ENCODE measurements around the gene UBE2L5.

Gene UBE2L5

DNA sequence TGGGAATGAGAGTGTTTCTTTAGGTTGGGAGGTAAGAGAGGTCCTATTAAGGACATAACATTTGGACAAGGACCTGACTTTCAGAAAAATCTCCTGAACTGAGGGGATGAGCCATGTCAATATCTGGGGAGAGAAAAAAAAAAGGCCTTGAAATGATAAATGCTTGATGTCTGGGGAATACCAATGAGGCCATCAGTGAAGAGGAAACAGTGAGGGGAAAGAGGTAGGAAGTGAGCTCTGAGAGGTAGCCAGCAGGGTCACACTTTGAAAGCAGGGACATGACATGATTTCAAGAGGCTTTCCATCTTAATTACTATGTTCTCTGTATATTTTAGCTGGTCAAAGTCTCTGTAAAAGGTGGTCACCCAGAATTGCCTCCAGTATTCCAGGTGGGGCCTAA is 9.9 kb upstream of the UBE2L5 start:
- no peak for ATAC-seq
- TF ChIP-seq GLIS3 (CRISPR knock-in tag; IDR thresholded peaks at IDR 0.05) (no peak), ZNF8 (CRISPR knock-in tag; IDR thresholded peaks at IDR 0.05) (no peak), CSDC2 (CRISPR knock-in tag; IDR thresholded peaks at IDR 0.05) (no peak), BACH2 (CRISPR knock-in tag; IDR thresholded peaks at IDR 0.05; ENCODE audit: borderline replicate concordance) (no peak), ZFP3 (CRISPR knock-in tag; IDR thresholded peaks at IDR 0.05) (no peak), TOX (CRISPR knock-in tag; IDR thresholded peaks at IDR 0.05; ENCODE audit: borderline replicate concordance) (no peak), ISL1 (CRISPR knock-in tag; IDR thresholded peaks at IDR 0.05) (no peak)
- TF ChIP-seq, protein P1, sequence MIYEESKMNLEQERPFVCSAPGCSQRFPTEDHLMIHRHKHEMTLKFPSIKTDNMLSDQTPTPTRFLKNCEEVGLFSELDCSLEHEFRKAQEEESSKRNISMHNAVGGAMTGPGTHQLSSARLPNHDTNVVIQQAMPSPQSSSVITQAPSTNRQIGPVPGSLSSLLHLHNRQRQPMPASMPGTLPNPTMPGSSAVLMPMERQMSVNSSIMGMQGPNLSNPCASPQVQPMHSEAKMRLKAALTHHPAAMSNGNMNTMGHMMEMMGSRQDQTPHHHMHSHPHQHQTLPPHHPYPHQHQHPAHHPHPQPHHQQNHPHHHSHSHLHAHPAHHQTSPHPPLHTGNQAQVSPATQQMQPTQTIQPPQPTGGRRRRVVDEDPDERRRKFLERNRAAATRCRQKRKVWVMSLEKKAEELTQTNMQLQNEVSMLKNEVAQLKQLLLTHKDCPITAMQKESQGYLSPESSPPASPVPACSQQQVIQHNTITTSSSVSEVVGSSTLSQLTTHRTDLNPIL (CRISPR knock-in tag; IDR thresholded peaks at IDR 0.05; ENCODE audit: low read depth): no peak

DNA sequence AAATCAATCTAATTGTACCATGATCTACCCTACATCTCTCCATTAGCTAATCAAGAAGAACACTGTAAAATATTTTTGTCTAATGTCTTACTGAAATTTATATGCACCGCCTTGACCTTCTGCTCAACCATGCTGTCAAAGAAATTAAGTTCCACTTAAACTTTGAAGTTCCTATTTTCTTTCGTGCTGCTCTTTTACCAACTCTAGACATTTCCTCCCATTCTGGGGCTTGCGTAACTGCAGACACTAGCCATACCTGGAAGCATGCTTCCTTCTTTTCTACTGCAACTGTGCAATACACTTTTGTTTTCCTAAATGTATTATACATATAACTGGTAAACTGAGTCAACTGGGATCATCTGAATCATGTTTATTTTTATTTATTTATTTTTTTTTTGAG is 8.5 kb upstream of the UBE2L5 start:
- TF ChIP-seq TOX (CRISPR knock-in tag; IDR thresholded peaks at IDR 0.05; ENCODE audit: borderline replicate concordance) (no peak), PPARA (CRISPR knock-in tag; IDR thresholded peaks at IDR 0.05; ENCODE audit: borderline replicate concordance) (no peak), SNAI2 (CRISPR knock-in tag; IDR thresholded peaks at IDR 0.05) (no peak), PATZ1 (CRISPR knock-in tag; IDR thresholded peaks at IDR 0.05; ENCODE audit: borderline replicate concordance) (no peak), ZNF565 (CRISPR knock-in tag; conservative IDR thresholded peaks at IDR 0.05; ENCODE audit: low read depth) (no peak), ZC3H10 (CRISPR knock-in tag; IDR thresholded peaks at IDR 0.05) (no peak), ISL1 (CRISPR knock-in tag; IDR thresholded peaks at IDR 0.05) (no peak), OSR1 (CRISPR knock-in tag; IDR thresholded peaks at IDR 0.05) (no peak), BACH2 (CRISPR knock-in tag; IDR thresholded peaks at IDR 0.05; ENCODE audit: borderline replicate concordance) (no peak), POU6F1 (CRISPR knock-in tag; IDR thresholded peaks at IDR 0.05; ENCODE audit: borderline replicate concordance, low read depth) (no peak), TCF4 (CRISPR knock-in tag; IDR thresholded peaks at IDR 0.05; ENCODE audit: borderline replicate concordance) (no peak), CSDC2 (CRISPR knock-in tag; IDR thresholded peaks at IDR 0.05) (no peak), ARNTL (CRISPR knock-in tag; IDR thresholded peaks at IDR 0.05; ENCODE audit: borderline replicate concordance, low read depth) (no peak), GLIS3 (CRISPR knock-in tag; IDR thresholded peaks at IDR 0.05) (no peak)
- TF ChIP-seq, protein P1 (CRISPR knock-in tag; IDR thresholded peaks at IDR 0.05; ENCODE audit: low read depth): no peak
- TF ChIP-seq, protein P2, sequence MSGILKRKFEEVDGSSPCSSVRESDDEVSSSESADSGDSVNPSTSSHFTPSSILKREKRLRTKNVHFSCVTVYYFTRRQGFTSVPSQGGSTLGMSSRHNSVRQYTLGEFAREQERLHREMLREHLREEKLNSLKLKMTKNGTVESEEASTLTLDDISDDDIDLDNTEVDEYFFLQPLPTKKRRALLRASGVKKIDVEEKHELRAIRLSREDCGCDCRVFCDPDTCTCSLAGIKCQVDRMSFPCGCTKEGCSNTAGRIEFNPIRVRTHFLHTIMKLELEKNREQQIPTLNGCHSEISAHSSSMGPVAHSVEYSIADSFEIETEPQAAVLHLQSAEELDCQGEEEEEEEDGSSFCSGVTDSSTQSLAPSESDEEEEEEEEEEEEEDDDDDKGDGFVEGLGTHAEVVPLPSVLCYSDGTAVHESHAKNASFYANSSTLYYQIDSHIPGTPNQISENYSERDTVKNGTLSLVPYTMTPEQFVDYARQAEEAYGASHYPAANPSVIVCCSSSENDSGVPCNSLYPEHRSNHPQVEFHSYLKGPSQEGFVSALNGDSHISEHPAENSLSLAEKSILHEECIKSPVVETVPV (CRISPR knock-in tag; IDR thresholded peaks at IDR 0.05): no peak
- TF ChIP-seq, protein P3, sequence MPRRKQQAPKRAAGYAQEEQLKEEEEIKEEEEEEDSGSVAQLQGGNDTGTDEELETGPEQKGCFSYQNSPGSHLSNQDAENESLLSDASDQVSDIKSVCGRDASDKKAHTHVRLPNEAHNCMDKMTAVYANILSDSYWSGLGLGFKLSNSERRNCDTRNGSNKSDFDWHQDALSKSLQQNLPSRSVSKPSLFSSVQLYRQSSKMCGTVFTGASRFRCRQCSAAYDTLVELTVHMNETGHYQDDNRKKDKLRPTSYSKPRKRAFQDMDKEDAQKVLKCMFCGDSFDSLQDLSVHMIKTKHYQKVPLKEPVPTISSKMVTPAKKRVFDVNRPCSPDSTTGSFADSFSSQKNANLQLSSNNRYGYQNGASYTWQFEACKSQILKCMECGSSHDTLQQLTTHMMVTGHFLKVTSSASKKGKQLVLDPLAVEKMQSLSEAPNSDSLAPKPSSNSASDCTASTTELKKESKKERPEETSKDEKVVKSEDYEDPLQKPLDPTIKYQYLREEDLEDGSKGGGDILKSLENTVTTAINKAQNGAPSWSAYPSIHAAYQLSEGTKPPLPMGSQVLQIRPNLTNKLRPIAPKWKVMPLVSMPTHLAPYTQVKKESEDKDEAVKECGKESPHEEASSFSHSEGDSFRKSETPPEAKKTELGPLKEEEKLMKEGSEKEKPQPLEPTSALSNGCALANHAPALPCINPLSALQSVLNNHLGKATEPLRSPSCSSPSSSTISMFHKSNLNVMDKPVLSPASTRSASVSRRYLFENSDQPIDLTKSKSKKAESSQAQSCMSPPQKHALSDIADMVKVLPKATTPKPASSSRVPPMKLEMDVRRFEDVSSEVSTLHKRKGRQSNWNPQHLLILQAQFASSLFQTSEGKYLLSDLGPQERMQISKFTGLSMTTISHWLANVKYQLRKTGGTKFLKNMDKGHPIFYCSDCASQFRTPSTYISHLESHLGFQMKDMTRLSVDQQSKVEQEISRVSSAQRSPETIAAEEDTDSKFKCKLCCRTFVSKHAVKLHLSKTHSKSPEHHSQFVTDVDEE (CRISPR knock-in tag; IDR thresholded peaks at IDR 0.05): no peak
- ATAC-seq: no peak
